NCI-H1694 treated with DMSO at 0.1 percent for 48 hours (cell line): ENCODE data around the gene TGFB1.
A peak's percentile ranks its signal among the peaks of the same experiment; 100 is the strongest.

Experiments used
- DNase-seq: peaks from one replicate; lab custom pipeline; 2025; lab: John Stamatoyannopoulos, UW

Gene TGFB1

DNA sequence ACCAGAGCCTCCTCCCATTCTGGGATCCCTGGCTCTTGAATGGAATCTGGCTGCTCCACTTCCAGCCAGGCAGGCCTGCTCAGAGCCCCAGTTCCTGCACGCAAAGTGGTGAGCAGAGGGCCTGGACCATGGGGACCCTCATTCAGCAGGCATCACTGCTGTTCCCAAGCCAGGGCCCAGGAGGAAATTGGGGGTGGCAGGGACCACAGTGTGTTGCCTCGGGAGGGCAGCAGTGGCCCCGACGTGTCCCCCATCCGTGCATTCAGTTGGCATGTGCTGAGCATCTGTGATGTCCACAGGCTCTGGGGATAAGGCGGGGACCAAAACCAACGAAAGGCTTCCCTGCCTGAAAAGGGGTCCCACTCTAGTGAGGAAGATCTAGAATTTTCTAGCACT, 32.5 kb downstream of the TGFB1 start:
- DNase-seq = no peak

DNA sequence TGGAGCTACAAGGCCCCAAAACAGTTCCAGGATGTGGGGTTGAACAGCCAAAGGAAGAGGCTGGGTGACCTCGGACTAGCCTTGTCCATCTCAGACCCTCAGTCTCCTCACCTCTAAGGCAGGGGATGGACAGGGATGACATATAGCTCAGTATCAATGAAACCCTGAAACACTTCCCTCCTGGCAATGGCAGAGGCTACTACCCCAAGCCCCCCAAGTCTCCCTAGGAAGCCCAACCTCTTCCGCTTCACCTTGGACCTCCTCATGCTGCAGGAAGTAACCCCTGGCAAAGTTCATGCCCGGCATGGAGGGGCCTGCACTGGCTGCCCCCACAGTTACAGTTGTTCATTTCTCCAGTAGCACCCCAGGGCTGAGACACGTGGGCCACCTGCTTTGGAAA, 33.2 kb downstream of the TGFB1 start:
- no peak for DNase-seq

GRCh38 chr19:41320185-41320518, 33.6 kb downstream of the TGFB1 start:
- no peak for DNase-seq

DNA sequence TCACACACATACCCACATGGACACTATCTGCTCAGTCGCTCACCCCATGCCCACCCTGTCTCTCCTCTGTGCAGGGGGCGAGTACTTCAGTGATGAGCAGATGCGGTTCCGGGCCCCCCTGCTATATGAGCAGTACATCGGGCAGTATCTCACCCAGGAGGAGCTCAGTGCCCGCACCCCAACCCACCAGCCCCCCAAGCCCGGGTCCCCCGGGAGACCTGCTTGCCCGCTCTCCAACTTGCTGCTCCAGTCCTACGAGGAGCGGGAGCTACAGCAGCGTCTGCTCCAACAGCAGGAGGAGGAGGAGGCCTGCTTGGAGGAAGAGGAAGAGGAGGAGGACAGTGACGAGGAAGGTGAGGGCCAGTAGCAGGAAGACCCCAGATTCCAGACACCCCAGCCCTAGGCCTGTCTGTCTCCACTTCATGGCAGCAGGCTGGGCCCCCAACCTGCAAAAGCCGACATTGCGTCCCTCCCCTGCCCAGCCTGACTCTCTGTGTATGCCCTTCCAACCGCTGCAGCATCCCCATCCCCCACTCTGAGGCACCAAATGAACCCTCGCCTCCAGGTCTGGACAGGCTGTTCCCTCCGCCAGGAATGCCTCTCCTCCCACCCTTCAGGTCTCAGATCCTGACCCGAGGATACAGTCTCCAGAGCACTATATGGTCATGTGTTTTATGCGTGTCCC, 34.1 kb downstream of the TGFB1 start:
- no peak for DNase-seq

- no peak for DNase-seq
These were observed 34.8 kb downstream of the TGFB1 start for GRCh38 chr19:41318696-41319499.

DNA sequence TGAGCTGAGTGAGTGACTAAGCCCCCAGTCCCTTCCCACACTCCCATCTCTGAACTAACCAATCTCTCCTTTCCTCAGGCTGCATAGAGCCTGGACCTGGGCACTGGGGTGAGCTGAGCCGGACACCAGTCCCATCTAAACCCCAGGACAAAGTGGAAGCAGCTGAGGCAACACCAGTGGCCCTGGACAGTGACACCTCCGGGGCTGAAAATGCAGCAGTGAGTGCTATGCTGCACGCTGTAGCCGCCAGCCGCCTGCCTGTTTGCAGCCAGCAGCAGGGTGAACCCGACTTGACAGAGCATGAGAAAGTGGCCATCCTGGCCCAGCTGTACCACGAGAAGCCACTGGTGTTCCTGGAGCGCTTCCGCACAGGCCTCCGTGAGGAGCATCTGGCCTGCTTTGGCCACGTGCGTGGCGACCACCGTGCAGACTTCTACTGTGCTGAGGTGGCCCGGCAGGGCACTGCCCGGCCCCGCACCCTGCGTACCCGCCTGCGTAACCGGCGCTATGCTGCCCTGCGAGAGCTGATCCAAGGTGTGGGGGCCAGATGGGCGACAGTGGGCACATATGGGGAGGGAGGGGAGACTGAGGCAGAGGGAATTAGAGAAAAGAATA, 37.3 kb downstream of the TGFB1 start:
- DNase-seq = no peak

DNA sequence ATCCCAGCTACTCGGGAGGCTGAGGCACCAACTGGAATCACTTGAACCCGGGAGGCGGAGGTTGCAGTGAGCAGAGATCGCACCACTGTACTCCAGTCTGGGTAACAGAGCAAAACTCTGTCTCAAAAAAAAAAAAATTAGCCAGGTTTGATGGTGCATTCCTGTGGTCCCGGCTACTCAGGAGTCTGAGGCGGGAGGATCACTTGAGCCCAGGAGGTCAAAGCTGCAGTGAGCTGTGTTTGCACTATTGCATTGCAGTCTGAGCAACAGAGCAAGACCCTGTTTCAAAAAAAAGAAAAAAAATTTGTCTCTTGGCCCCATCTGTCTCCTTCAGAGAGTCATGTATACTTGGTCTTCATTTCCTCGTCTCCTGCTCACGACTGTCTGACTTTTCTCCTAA, 42.1 kb downstream of the TGFB1 start:
- no peak for DNase-seq

DNA sequence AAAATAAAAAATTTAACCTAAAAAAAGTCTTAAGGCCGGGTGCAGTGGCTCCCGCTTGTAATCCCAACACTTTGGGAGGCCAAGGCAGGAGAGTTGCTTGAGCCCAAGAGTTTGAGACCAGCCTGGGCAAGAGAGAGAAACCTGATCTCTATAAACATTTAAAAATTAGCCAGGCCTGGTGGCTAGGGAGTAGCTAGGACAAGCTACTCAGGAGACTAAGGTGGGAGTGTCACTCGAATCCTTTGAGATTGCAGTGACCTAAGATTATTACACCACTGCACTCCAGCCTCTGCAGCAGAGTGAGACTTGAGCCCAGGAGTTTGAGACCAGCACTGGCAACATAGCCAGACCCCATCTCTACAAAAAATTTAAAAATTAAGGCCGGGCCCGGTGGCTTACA, 42.6 kb downstream of the TGFB1 start:
- DNase-seq = no peak

DNA sequence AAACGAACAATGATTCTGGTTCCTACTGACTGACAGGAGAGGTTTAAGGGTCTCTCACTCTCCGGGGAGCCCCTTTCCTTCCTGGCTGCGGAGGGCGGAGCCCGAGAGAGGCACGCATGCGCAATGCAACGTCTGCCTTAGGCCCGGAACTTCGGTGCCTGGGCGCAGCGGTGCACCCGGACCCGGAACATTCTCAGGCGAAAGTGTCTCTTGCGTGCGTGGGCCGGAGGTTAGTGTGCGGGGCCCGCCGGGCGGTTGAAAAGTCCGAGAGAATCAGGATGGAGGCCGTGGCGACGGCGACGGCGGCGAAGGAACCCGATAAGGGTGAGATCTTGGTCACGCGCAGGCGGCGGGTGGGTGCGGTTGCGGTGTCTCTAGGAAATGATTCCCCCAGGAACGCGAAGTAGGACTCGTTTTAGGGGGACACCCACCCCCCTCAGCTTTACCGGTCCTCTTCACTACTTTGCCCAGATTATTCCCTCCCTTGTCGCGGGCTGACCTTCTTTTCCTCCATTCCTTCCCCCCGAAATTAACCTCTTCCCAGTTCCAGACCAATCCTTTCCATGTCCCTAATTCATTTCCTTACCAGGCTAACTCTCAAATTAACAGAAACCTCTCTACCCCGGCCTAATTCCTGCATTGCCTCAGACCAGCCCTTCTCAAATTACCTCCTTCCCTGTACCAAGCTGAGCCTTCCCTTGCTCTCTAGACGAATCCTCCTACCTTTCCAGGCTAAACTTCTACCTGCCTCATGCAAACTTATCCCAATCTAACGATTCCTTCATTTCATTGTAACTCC, 43.5 kb downstream of the TGFB1 start, which contains the start of gene CCDC97:
CCDC97 (plus strand) TSS at position 140 of the 799 bp plus-strand sequence; CDS start at position 279, 139 bp downstream.
- peak; percentile 86 for DNase-seq

DNA sequence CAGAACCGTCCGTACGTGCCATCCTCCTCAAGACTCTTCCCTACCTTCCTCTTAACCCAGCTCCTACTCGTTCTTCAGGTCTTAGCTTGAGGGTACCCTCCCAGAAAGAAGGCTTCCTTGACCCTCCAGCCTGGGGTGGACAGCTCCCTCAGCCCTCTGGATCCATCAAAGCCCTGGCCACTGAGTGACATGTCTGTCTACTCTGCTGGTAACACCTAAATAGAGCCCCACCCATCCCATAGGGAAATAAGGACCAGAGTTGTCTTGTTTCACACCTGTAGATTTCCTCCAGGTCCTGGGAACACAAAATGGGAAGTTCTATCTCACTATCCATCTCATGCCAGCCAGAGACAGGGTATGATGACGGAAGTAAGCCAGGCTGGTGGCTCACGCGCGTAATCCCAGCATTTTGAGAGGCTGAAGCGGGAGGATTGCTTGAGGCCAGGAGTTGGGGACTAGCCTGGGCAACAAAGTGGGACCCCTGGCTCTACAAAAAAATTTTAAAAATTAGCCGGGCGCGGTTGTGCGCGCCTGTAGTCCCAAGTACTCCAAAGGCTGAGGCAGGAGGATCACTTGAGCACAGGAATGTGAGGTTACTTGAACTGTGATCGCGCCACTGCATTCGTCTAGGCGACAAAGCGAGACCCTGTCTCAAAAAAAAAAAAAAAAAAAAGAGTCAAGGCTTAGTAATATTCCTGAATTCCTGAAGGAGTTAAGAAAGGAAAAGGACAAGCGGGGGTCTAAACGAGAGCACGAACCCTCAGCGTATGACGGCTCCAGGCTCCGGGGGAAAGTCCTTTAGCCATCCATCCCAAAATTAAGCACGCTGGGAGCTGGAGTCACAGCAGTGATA, 44.3 kb downstream of the TGFB1 start:
- no peak for DNase-seq

GRCh38 chr19:41308450-41309179, 45.1 kb downstream of the TGFB1 start:
- peak; percentile 86 for DNase-seq

- DNase-seq = no peak
These were observed 45.7 kb downstream of the TGFB1 start for GRCh38 chr19:41307954-41308449.

DNA sequence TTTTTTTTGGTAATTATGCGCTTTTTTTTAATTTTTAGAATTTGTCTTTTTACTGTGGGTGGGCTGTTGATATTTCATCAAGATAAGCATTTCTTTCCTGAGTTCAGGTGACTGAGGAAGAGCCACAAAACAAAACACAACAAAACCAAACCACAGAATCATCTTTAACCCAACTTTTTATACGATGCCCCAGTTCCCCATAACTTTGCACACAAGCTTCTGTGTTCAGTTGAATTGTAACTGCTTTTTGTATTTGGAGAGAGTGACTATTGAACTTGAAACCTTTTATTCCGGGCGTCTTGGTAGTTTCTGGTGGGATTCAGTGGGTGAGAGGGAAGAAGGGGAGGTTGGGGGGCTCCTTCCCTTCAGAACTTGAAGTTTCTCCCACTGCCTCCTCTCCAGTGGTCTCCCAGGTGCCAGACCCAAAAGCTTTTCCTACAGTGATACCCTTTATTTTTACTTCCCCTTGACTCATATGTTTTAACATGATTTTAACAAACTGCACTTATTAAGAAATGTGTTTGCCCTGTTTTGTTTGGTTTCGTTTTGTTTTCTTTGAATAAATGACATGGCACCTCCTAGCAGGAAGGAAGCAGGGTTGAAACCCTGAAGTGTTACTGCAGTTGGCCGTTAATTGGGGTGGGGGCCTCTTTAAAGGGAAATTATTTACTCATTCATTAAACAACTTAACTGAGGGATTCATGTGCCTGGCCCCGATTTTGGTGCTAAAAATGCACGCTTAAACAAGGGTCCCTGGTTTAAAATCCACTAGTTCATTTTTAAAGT, 46.4 kb downstream of the TGFB1 start:
- DNase-seq = no peak

DNA sequence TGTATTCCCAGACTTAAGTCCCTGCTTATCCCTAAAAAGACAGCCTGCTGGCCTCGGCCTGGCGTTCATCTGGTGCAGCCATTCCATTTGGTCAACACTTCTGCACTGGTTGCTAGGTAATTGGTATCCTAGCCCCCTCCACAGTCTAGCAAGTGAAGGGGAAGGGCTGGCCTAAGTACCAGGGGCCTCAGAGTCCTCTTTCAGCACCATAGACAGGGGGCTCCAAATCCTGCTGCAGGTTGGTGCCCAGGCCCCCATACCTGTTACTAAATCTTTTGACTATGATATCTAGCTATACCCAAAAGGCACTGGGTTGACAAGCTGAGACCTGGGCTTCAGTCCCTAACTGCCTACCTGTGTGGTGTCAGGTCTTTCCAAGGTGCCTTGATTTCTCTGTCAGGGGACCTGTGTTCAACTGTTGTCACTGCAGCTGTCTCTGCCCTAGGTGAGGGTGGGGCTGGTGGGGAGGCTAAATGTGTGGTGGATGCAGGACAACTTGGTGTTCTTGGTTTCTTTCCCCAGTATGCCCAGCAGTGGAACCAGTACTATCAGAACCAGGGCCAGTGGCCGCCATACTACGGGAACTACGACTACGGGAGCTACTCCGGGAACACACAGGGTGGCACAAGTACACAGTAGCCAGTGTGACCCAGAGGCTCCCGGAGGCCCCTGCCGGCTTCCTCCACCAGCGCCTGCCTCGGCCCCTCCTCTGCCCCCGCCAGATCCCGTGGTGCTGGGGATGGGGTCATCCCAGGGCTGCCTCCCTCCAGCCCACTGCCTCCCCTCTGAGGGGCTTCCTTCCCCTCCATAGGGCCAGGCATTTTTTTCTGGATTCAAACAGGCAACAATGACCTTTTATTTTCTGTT, 47.6 kb downstream of the TGFB1 start:
- no peak for DNase-seq

DNA sequence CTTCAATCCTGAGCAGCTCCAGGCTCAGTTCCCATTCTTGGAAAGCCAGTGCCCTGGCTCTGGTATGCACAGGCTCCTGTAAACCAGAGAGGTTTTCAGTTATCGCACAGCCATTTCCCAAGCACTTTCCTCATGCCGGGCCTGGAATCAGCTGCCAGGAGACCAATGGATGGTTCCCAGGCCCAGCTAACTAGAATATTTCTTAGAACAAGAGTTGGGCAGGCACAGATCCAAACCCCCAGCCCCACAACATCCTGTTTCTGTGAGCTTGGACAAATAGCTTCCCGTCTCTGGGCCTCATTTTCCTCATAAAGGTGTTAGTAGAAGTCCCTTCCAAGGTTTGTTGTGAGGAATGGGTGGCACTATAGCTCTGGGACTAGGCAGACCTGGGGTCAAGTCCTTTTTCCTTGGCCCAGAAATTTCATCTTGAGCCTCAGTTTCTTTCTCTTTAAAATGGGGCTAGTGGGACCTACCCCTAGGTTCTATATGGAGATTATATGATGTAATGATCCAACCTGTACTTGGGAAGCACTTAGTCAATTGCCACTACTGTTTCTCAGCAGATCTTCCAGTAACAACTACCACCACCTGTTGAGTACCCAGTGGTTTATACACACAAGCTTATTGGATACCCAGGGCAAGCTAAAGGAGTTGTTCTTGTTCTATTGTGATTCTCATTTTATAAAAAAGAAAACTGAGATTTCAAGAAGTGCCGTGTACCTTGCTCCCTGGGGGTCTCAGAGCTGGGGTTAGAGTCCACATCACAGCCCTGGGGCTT, 48.8 kb downstream of the TGFB1 start:
- no peak for DNase-seq

GRCh38 chr19:41303954-41304353, 49.8 kb downstream of the TGFB1 start:
- no peak for DNase-seq

GRCh38 chr19:41302624-41303351, 50.9 kb downstream of the TGFB1 start:
- DNase-seq = no peak
